Measurements from ENCODE around the gene DNAH1.

DNAH1 gene

GRCh38 chr3:52437326-52438103, 121.4 kb downstream of the DNAH1 start:
- no peak for DNase-seq

GRCh38 chr3:52438104-52438376, 121.9 kb downstream of the DNAH1 start:
- DNase-seq = no peak

- DNase-seq = no peak
Measured at GRCh38 chr3:52438579-52439425, 122.7 kb downstream of the DNAH1 start.

- no peak for DNase-seq
Measured at GRCh38 chr3:52439426-52440248, 123.5 kb downstream of the DNAH1 start.

GRCh38 chr3:52440249-52440551, 124.1 kb downstream of the DNAH1 start:
- no peak for DNase-seq

- DNase-seq = no peak
Measured at GRCh38 chr3:52440671-52441070, 124.6 kb downstream of the DNAH1 start.

- DNase-seq = no peak
Measured at GRCh38 chr3:52441091-52441771, 125.1 kb downstream of the DNAH1 start.

- DNase-seq = peak; percentile 21
Measured at GRCh38 chr3:52441772-52442332, 125.7 kb downstream of the DNAH1 start.

GRCh38 chr3:52442409-52443267, 126.5 kb downstream of the DNAH1 start:
- no peak for DNase-seq

GRCh38 chr3:52443268-52443610, 127.1 kb downstream of the DNAH1 start:
- no peak for DNase-seq

- DNase-seq = no peak
Measured at GRCh38 chr3:52443791-52444687, 127.9 kb downstream of the DNAH1 start.

- DNase-seq = peak; percentile 72
Measured at GRCh38 chr3:52444860-52445793, 129.0 kb downstream of the DNAH1 start, which contains the start of gene SEMA3G. SEMA3G (minus strand) TSS chr3:52445103; CDS start chr3:52445027, 76 bp downstream.

- no peak for DNase-seq
Measured at GRCh38 chr3:52446042-52446441, 129.9 kb downstream of the DNAH1 start.

GRCh38 chr3:52446631-52447511, 130.8 kb downstream of the DNAH1 start:
- DNase-seq = peak; percentile 90

- no peak for DNase-seq
Measured at GRCh38 chr3:52447512-52448355, 131.6 kb downstream of the DNAH1 start.

Data from eye (tissue), 1 donor.